Pancreas (tissue), 10 donors: ENCODE results near the gene ATXN10. TPM values are rescaled to one million over a fixed set of nuclear protein-coding genes. Genes with fewer than 3 reads are reported as not detected.

Experiments used
- ATAC-seq, 4 donors: fragments of 200-7000 bp; cut with Tn5 transposase; one replicate each; pipeline versions ENCODE4 v1.8.0 to v1.9.1; 2020; ENCODE audit warnings: mild to moderate bottlenecking in 4 of 4, moderate library complexity in 4 of 4
- DNase-seq, 6 donors: peaks; one replicate each; pipeline ENCODE4 v3.0.0-alpha.2; 2020
- FAIRE-seq: peaks from 2 replicates; lab custom pipeline; 2012; peaks lifted over from hg19 to GRCh38; lab: Jason Lieb, UNC
- H3K27ac ChIP-seq, 4 donors: fragments of 200-600 bp; sonication (generic); 1 replicate in 3 of 4; 2 replicates in 1 of 4; pipeline versions ENCODE4 v1.5.0 to v1.8.0; 2020
- H3K27me3 ChIP-seq, 4 donors: fragments of 200-600 bp; one replicate each; pipeline ENCODE4 v1.8.0; 2021
- H3K36me3 ChIP-seq, 3 donors: fragments of 200-600 bp; sonication (generic) in 1 of 3; one replicate each; pipeline versions ENCODE4 v1.5.0 to v1.8.0; 2020 to 2021
- H3K4me1 ChIP-seq, 3 donors: fragments of 200-600 bp; one replicate each; pipeline ENCODE4 v1.8.0; 2021
- H3K4me3 ChIP-seq, 4 donors: fragments of 200-600 bp; sonication (generic) in 2 of 4; one replicate each; pipeline versions ENCODE4 v1.5.0 to v1.8.0; 2020 to 2021
- H3K9me3 ChIP-seq, 4 donors: fragments of 200-600 bp; one replicate each; pipeline ENCODE4 v1.8.0; 2021
- WGBS, 2 donors: extraction: QIAGEN DNeasy Blood & Tissue Kit; methylation state at CpG; one replicate each; pipeline ENCODE4 v1.1.7; 2013; 5-methylcytosine and 5-hydroxymethylcytosine counted together
- intact Hi-C, 3 donors: fragments of 100-400 bp; cut with DNase I; formaldehyde crosslinking; loops; one replicate each; pipeline versions ENCODE4 v1.11.1 to v1.14.2; 2022
- polyA plus RNA-seq, 2 donors: library from polyadenylated mRNA; stranded (reverse); fragments of 200-250 nt; gene quantifications; one replicate each; pipeline ENCODE4 v1.2.3, GENCODE V29; 2013
- total RNA-seq, 6 donors: library from RNA; stranded (reverse); fragmentation: NEBNext Ultra II Directional in 4 of 6; extraction: Animal tissue kit (Norgen Biotek cat#: 25700) in 4 of 6; gene quantifications; one replicate each; pipeline versions ENCODE4 v1.2.1 to v1.2.4, GENCODE V29; 2021 to 2023
- TF ChIP-seq, protein P1 (sequence below), 4 donors: fragments of 200-600 bp; sonication (generic) in 3 of 4; IDR thresholded peaks; one replicate each; pipeline versions ENCODE4 v1.5.0 to v1.8.0; 2021; ENCODE audit warnings: antibody characterized with exemption in 4 of 4
- donor health status: healthy with polysubstance abuse.
- donor health status: DM: no; HTN: no; CAD: no; lungs with moderate emphysema.
- donor health status: DM: no; HTN: no; CAD: no.
- donor health status: control.
- donor health status: control.
- donor health status: Bipolar disorder and iron deficiency.
- donor health status: DM: yes; HTN: yes; CAD: no.
- donor health status: DM: no; HTN: no; CAD: no.
- donor health status: DM: no; HTN: no; CAD: no.
- donor health status: DM: yes; HTN: yes; CAD: no.

Gene ATXN10
- total and polyA plus RNA-seq, 8 donors = 19.1 to 75.1 (median 62.4) TPM

DNA sequence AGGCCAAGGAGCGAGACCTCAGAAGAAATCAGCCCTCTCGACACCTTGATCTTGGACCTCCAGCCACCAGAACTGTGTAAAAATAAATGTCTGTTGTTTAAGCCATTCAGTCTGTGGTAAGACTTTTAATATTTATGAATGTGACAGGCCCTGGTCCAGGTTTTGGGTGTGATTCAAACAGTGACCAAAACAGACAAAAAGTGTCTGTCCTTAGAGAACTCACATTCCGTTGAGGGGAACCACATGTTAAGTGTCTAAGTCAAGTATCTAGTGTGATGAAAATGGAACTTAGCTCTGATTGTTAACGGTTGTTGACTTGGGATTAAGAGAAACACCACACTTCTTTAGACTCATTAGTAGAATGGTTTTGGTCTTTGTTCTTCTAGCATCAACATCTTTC, 22.2 kb downstream of the ATXN10 start:
- no peak for FAIRE-seq
- ATAC-seq = no peak
- intact Hi-C loops = no loop called here
- WGBS, 2 donors = 96% methylated on average over 4 of the region's 4 CpGs
- no peak for DNase-seq
- Histone ChIP-seq H3K4me1 (peaks cover 0 to 6% (median 4%) of the 10 kb centered on the region in 3 donors), H3K9me3 (no peaks in the 10 kb centered on the region), H3K36me3 (peaks cover 0 to 14% (median 0%) of the 10 kb centered on the region in 3 donors), H3K27me3 (no peaks in the 10 kb centered on the region), H3K27ac (no peak overlapping the region), H3K4me3 (no peak overlapping the region)
- TF ChIP-seq, protein P1, sequence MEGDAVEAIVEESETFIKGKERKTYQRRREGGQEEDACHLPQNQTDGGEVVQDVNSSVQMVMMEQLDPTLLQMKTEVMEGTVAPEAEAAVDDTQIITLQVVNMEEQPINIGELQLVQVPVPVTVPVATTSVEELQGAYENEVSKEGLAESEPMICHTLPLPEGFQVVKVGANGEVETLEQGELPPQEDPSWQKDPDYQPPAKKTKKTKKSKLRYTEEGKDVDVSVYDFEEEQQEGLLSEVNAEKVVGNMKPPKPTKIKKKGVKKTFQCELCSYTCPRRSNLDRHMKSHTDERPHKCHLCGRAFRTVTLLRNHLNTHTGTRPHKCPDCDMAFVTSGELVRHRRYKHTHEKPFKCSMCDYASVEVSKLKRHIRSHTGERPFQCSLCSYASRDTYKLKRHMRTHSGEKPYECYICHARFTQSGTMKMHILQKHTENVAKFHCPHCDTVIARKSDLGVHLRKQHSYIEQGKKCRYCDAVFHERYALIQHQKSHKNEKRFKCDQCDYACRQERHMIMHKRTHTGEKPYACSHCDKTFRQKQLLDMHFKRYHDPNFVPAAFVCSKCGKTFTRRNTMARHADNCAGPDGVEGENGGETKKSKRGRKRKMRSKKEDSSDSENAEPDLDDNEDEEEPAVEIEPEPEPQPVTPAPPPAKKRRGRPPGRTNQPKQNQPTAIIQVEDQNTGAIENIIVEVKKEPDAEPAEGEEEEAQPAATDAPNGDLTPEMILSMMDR (IDR thresholded peaks at IDR 0.05) = no peak

DNA sequence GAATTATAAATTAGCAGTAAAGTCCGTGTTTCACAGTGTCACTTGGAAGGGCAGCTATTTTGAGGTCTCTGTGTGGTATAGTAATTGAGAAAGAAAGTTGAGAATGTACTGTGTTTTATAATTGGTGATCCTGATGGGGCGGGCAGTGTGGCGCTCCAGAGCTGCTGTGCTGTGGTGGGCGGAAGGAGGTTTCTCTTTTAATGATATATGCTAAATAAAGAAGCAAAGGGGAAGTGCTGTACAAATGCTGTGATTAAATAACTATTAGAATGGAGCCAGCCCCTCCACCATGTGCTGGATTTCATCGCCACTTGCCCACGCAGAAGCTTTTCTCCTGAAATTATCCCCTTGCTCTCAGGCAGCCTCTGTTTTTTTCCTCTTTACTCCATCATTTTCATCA, 24.6 kb downstream of the ATXN10 start:
- FAIRE-seq (no peak), DNase-seq (no peak), ATAC-seq (no peak)
- intact Hi-C loops = no loop called here
- H3K36me3 ChIP-seq = peaks cover 0 to 27% (median 0%) of the 10 kb centered on the region in 3 donors
- no peaks in the 10 kb centered on the region for H3K4me1 ChIP-seq
- no peak overlapping the region for H3K4me3 ChIP-seq
- H3K27me3 ChIP-seq = no peaks in the 10 kb centered on the region
- H3K27ac ChIP-seq = no peak overlapping the region
- no peaks in the 10 kb centered on the region for H3K9me3 ChIP-seq
- 94% methylated on average over 6 of the region's 6 CpGs for WGBS, 2 donors
- TF ChIP-seq, protein P1 (IDR thresholded peaks at IDR 0.05) = no peak

DNA sequence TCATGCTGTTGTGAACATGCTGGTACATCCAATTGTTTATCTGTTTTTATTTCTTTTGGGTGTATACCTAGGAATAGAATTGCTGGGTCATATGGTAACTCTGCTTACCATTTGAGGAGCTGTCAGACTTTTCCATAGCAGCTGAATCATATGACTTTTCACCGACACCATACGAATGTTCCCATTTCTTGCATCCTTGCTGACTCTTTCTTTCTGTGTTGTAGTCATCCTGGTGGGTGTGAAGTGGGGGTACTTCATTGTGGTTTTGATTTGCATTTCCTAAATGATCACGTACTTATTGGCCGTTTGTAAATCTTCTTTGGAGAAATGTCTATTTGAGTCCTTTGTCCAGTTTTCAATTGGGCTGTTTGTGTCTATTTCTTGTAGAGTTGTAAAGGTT, 26.5 kb downstream of the ATXN10 start:
- no peak overlapping the region for H3K4me3 ChIP-seq
- TF ChIP-seq, protein P1 (IDR thresholded peaks at IDR 0.05) = no peak
- H3K27me3 ChIP-seq = no peaks in the 10 kb centered on the region
- peaks cover 0 to 32% (median 7%) of the 10 kb centered on the region in 3 donors for H3K36me3 ChIP-seq
- DNase-seq (no peak), FAIRE-seq (no peak), ATAC-seq (no peak)
- intact Hi-C loops = no loop called here
- H3K4me1 ChIP-seq = no peaks in the 10 kb centered on the region
- 95 to 97% methylated on average over 4 of the region's 4 CpGs for WGBS, 2 donors
- no peak overlapping the region for H3K27ac ChIP-seq
- no peaks in the 10 kb centered on the region for H3K9me3 ChIP-seq

DNA sequence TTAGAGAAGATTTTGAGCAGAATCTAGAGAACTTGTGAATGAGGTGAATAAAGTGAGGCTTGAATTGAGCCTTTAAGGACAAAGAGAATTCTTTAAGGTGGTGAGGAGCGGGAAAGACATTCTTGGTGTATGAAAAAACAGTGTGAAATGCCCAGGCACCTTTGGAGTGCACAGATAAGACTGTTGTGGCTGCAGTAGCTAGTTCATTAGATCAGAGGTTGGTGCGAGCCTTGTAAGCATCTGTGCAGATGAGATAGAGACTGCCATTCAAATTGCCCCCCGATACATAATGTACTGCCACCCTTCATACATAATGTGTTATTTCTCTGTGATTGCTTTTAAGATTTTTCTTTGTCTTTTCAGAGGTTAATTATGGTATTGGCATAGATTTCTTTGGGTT, 31.3 kb downstream of the ATXN10 start:
- Histone ChIP-seq H3K36me3 (peaks cover 0 to 33% (median 16%) of the 10 kb centered on the region in 3 donors), H3K4me1 (no peaks in the 10 kb centered on the region), H3K9me3 (no peaks in the 10 kb centered on the region), H3K4me3 (no peak overlapping the region), H3K27me3 (no peaks in the 10 kb centered on the region), H3K27ac (no peak overlapping the region)
- FAIRE-seq (no peak), DNase-seq (no peak), ATAC-seq (no peak)
- intact Hi-C loops = no loop called here
- TF ChIP-seq, protein P1 (IDR thresholded peaks at IDR 0.05) = no peak
- 99 to 100% methylated on average over 3 of the region's 3 CpGs for WGBS, 2 donors

DNA sequence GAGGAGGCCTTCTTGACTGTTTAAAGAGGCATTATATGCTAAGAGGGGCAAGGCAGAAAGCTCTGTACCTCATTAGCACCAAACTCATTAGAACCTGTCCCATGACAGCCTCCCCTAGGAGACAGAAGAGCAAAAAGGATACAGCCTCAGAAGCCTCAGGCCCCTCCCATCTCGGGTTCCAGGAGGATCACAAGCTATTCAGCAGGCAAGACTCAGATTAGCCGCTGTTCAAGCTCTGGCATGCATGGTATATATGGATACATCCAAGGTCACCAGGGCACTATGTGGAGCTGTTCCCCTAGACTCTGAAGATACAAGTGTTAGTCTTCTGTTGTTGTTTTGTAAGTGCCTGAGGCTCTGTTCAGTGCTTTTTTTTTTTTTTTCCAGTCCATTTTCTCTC, 32.1 kb downstream of the ATXN10 start:
- DNase-seq (no peak), FAIRE-seq (no peak), ATAC-seq (no peak)
- Histone ChIP-seq H3K27ac (no peak overlapping the region), H3K4me1 (no peaks in the 10 kb centered on the region), H3K36me3 (peaks cover 0 to 33% (median 16%) of the 10 kb centered on the region in 3 donors), H3K4me3 (no peak overlapping the region), H3K9me3 (no peaks in the 10 kb centered on the region), H3K27me3 (no peaks in the 10 kb centered on the region)
- intact Hi-C loops = no loop called here
- WGBS, 2 donors = 92% methylated on average over 2 of the region's 2 CpGs
- TF ChIP-seq, protein P1 (IDR thresholded peaks at IDR 0.05) = no peak
